Liver (tissue), 3 donors: ENCODE measurements around the gene SGPP1.

Experiments
- CTCF ChIP-seq: fragments of 150-350 bp; IDR thresholded peaks from 2 replicates; pipeline ENCODE4 v1.5.1; 2017; ENCODE audit warnings: improper control_type of control experiment, low read depth, low read length; ENCODE audit not compliant: missing input control
- EGR1 ChIP-seq, 2 donors: IDR thresholded peaks; 2 replicates each; pipeline ENCODE4 v1.6.1; 2016 to 2018; ENCODE audit warnings: antibody characterized with exemption in 2 of 2, low read depth in 2 of 2
- GABPA ChIP-seq, 2 donors: IDR thresholded peaks in 1 of 2; conservative IDR thresholded peaks in 1 of 2; 2 replicates each; pipeline ENCODE4 v1.6.1; 2016; ENCODE audit warnings: antibody characterized with exemption in 2 of 2, mild to moderate bottlenecking in 1 of 2, moderate library complexity in 1 of 2
- JUND ChIP-seq, 2 donors: IDR thresholded peaks; 2 replicates each; pipeline ENCODE4 v1.6.1; 2016; ENCODE audit warnings: antibody characterized with exemption in 2 of 2
- MAX ChIP-seq: IDR thresholded peaks from 2 replicates; pipeline ENCODE4 v1.6.1; 2016; ENCODE audit warnings: antibody characterized with exemption
- RAD21 ChIP-seq, 2 donors: IDR thresholded peaks; 2 replicates each; pipeline ENCODE4 v1.6.1; 2016; ENCODE audit warnings: antibody characterized with exemption in 2 of 2, mild to moderate bottlenecking in 2 of 2
- REST ChIP-seq: IDR thresholded peaks from 2 replicates; pipeline ENCODE4 v1.6.1; 2016; ENCODE audit warnings: antibody characterized with exemption, mild to moderate bottlenecking
- RXRA ChIP-seq, 2 donors: IDR thresholded peaks; 2 replicates each; pipeline ENCODE4 v1.6.1; 2017 to 2018; ENCODE audit warnings: antibody characterized with exemption in 2 of 2, mild to moderate bottlenecking in 1 of 2
- SP1 ChIP-seq: IDR thresholded peaks from 2 replicates; pipeline ENCODE4 v1.6.1; 2018; ENCODE audit warnings: antibody characterized with exemption, mild to moderate bottlenecking
- TAF1 ChIP-seq: conservative IDR thresholded peaks from 2 replicates; pipeline ENCODE4 v1.6.1; 2016; ENCODE audit warnings: antibody characterized with exemption, mild to moderate bottlenecking
- YY1 ChIP-seq: IDR thresholded peaks from 2 replicates; pipeline ENCODE4 v1.6.1; 2016; ENCODE audit warnings: antibody characterized with exemption, mild to moderate bottlenecking
- TF ChIP-seq, protein P1 (sequence below): IDR thresholded peaks from 2 replicates; pipeline ENCODE4 v1.6.1; 2016; ENCODE audit warnings: antibody characterized with exemption
- TF ChIP-seq, protein P2 (sequence below): IDR thresholded peaks from 2 replicates; pipeline ENCODE4 v1.6.1; 2016; ENCODE audit warnings: antibody characterized with exemption
- donor health status: healthy.
- donor health status: healthy.

- TF ChIP-seq CTCF (no peak), REST (no peak), YY1 (no peak), RAD21 (IDR thresholded peaks at IDR 0.05) (no peak), TAF1 (no peak), EGR1 (IDR thresholded peaks at IDR 0.05; ENCODE audit: low read depth in 2 of 2) (no peak), SP1 (no peak), MAX (no peak), GABPA (IDR thresholded peaks at IDR 0.05 in 1 of 2, conservative IDR thresholded peaks at IDR 0.05 in 1 of 2) (no peak), JUND (IDR thresholded peaks at IDR 0.05) (no peak), RXRA (IDR thresholded peaks at IDR 0.05) (no peak)
- TF ChIP-seq, protein P1, sequence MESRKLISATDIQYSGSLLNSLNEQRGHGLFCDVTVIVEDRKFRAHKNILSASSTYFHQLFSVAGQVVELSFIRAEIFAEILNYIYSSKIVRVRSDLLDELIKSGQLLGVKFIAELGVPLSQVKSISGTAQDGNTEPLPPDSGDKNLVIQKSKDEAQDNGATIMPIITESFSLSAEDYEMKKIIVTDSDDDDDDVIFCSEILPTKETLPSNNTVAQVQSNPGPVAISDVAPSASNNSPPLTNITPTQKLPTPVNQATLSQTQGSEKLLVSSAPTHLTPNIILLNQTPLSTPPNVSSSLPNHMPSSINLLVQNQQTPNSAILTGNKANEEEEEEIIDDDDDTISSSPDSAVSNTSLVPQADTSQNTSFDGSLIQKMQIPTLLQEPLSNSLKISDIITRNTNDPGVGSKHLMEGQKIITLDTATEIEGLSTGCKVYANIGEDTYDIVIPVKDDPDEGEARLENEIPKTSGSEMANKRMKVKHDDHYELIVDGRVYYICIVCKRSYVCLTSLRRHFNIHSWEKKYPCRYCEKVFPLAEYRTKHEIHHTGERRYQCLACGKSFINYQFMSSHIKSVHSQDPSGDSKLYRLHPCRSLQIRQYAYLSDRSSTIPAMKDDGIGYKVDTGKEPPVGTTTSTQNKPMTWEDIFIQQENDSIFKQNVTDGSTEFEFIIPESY, result no peak
- TF ChIP-seq, protein P2, sequence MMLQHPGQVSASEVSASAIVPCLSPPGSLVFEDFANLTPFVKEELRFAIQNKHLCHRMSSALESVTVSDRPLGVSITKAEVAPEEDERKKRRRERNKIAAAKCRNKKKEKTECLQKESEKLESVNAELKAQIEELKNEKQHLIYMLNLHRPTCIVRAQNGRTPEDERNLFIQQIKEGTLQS, result no peak
Observed at GRCh38 chr14:63638493-63638892, 89.4 kb downstream of the SGPP1 start.
